Mammary epithelial cell (primary cell): ENCODE results near the gene DNAJC19.
"Not testable (repeated sequence)": the region's sequence is repeated elsewhere in the genome, so short reads cannot be mapped to it uniquely, and the experiment has no call there.

Source experiments
- EZH2 ChIP-seq: IDR thresholded peaks from 2 replicates; pipeline ENCODE4 v1.6.1; 2012; ENCODE audit warnings: low read length, inconsistent platforms, borderline replicate concordance
- TF ChIP-seq, protein P1 (sequence below), 2 donors: IDR thresholded peaks in 1 of 2; conservative IDR thresholded peaks in 1 of 2; 2 replicates each; pipeline ENCODE4 v1.5.1; 2011 to 2012; ENCODE audit warnings: inconsistent platforms in 2 of 2, low read length in 2 of 2, mild to moderate bottlenecking in 2 of 2, control low read depth in 1 of 2, low read depth in 1 of 2; ENCODE audit not compliant: insufficient read depth in 1 of 2; ENCODE audit errors: extremely low read depth in 1 of 2

DNA sequence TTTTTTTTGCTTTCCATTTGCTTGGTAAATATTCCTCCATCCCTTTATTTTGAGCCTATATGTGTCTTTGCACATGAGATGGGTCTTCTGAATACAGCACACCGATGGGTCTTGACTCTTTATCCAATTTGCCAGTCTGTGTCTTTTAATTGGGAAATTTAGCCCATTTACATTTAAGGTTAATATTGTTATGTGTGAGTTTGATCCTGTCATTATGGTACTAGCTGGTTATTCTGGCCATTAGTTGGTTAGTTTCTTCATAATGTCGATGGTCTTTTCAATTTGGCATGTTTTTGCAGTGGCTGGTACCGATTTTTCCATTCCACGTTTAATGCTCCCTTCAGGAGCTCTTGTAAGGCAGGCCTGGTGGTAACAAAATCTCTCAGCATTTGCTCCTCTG lies 12.8 kb upstream of the DNAJC19 start:
- TF ChIP-seq, protein P1, sequence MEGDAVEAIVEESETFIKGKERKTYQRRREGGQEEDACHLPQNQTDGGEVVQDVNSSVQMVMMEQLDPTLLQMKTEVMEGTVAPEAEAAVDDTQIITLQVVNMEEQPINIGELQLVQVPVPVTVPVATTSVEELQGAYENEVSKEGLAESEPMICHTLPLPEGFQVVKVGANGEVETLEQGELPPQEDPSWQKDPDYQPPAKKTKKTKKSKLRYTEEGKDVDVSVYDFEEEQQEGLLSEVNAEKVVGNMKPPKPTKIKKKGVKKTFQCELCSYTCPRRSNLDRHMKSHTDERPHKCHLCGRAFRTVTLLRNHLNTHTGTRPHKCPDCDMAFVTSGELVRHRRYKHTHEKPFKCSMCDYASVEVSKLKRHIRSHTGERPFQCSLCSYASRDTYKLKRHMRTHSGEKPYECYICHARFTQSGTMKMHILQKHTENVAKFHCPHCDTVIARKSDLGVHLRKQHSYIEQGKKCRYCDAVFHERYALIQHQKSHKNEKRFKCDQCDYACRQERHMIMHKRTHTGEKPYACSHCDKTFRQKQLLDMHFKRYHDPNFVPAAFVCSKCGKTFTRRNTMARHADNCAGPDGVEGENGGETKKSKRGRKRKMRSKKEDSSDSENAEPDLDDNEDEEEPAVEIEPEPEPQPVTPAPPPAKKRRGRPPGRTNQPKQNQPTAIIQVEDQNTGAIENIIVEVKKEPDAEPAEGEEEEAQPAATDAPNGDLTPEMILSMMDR (conservative IDR thresholded peaks at IDR 0.05 in 1 of 2, IDR thresholded peaks at IDR 0.05 in 1 of 2; ENCODE audit: extremely low read depth in 1 of 2, insufficient read depth in 1 of 2, low read depth in 1 of 2, low read length in 2 of 2), result not testable (repeated sequence)
- TF ChIP-seq EZH2, result not testable (repeated sequence)
